ENCODE measurements around the gene SMG7. TPM values are rescaled to one million over a fixed set of nuclear protein-coding genes. Genes with fewer than 3 reads are reported as not detected.
"Not testable (repeated sequence)": the region's sequence is repeated elsewhere in the genome, so short reads cannot be mapped to it uniquely, and the experiment has no call there.

SMG7 gene
- total RNA-seq, result 71.8 and 75.8 TPM in 2 replicates
- long read RNA-seq, partial matches to known transcripts, result 46 of 62 reads
- long read RNA-seq, other reads (novel, unspliced or antisense), result 16 of 62 reads

DNA sequence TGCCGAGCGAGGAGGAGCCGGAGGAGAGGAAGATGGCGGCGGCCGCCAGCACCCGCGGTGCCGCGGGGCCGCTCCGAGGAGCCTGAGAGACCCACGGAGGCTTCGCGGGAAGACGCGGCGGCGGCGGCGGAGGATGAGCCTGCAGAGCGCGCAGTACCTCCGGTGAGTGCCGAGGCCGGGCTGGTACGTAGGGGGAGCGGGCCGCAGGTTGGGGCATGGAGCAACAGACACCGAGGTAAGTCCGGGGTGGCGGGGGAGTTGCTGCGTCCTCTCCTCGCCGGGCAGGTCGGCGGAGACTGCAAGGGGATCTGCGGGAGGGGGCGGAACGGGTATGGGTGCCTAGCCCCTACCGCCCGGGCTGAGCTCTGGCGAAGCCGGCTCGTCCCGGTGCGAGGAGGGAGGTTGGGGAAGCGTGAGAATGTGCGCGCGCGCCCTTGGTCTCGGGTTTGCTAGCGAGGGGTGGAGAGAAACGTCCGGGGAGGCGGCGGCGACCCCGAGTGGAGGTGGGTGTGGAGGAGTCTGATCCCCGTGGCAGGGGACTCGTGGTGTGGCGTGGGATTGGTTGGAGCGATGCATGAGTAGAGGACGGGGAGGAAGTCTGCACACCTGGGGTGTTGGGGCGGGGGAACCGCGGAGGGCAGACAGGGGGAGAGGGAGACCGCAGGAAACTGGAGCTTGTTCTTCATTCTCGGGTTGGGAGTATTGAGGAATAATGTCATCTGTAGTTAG is at the start of gene SMG7:
TSS of gene SMG7 (plus strand) at position 12 of the 729 bp plus-strand sequence. CDS start at position 134, 122 bp downstream.
- H3K27me3 Mint-ChIP-seq, result no peaks in the 10 kb centered on the region
- H3K27ac Mint-ChIP-seq, result peak within 1 kb of the TSS; percentile 100
- H3K4me3 Mint-ChIP-seq (ENCODE audit: low read depth), result peak within 1 kb of the TSS; percentile 82
- no peak for TF ChIP-seq CTCF (IDR thresholded peaks at IDR 0.05; ENCODE audit: unreplicated experiment)
- DNase-seq (ENCODE audit: low spot score, unreplicated experiment), result no peak
- H3K9me3 Mint-ChIP-seq (ENCODE audit: low read depth), result no peaks in the 10 kb centered on the region
- H3K4me1 Mint-ChIP-seq (ENCODE audit: low read depth), result peaks cover 18% of the 10 kb centered on the region
- no peaks in the 10 kb centered on the region for H3K36me3 Mint-ChIP-seq (ENCODE audit: insufficient read depth)

DNA sequence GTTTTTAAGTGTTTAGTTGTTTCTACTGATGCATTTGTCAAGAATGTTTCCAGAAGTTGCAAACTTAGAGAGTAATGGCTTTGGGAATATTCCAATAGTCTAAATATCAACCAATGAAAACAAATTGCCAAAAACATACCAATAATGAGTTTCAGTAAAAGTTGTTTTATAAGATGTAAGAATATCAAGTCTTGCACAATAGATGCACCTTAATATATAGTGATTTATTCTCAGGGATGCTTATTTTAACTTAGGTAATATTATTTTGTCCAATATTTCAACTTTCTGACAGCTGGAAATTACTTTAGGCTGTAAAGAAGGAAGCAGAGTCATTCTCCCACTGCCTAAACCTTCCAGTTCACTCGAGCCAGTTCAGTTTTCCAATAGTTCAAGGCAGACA is 48.8 kb upstream of the SMG7 start:
- peaks cover 7% of the 10 kb centered on the region for H3K4me1 Mint-ChIP-seq (ENCODE audit: low read depth)
- peaks cover 12% of the 10 kb centered on the region for H3K27me3 Mint-ChIP-seq
- DNase-seq (ENCODE audit: low spot score, unreplicated experiment), result no peak
- H3K9me3 Mint-ChIP-seq (ENCODE audit: low read depth), result peaks cover 4% of the 10 kb centered on the region
- no peak overlapping the region for H3K27ac Mint-ChIP-seq
- no peak overlapping the region for H3K4me3 Mint-ChIP-seq (ENCODE audit: low read depth)
- TF ChIP-seq CTCF (IDR thresholded peaks at IDR 0.05; ENCODE audit: unreplicated experiment), result no peak
- no peaks in the 10 kb centered on the region for H3K36me3 Mint-ChIP-seq (ENCODE audit: insufficient read depth)

GRCh38 chr1:183424691-183425090 is 47.6 kb upstream of the SMG7 start:
- H3K27ac Mint-ChIP-seq, result no peak overlapping the region
- H3K27me3 Mint-ChIP-seq, result peaks cover 2% of the 10 kb centered on the region
- H3K36me3 Mint-ChIP-seq (ENCODE audit: insufficient read depth), result no peaks in the 10 kb centered on the region
- TF ChIP-seq CTCF (IDR thresholded peaks at IDR 0.05; ENCODE audit: unreplicated experiment), result no peak
- peaks cover 4% of the 10 kb centered on the region for H3K9me3 Mint-ChIP-seq (ENCODE audit: low read depth)
- H3K4me1 Mint-ChIP-seq (ENCODE audit: low read depth), result peaks cover 8% of the 10 kb centered on the region
- H3K4me3 Mint-ChIP-seq (ENCODE audit: low read depth), result no peak overlapping the region
- DNase-seq (ENCODE audit: low spot score, unreplicated experiment), result no peak

GRCh38 chr1:183427591-183427990 is 44.7 kb upstream of the SMG7 start:
- H3K4me1 Mint-ChIP-seq (ENCODE audit: low read depth); H3K4me3 Mint-ChIP-seq (ENCODE audit: low read depth); H3K36me3 Mint-ChIP-seq (ENCODE audit: insufficient read depth); H3K27me3 Mint-ChIP-seq; H3K27ac Mint-ChIP-seq; DNase-seq (ENCODE audit: low spot score, unreplicated experiment); H3K9me3 Mint-ChIP-seq (ENCODE audit: low read depth): not testable (repeated sequence)

DNA sequence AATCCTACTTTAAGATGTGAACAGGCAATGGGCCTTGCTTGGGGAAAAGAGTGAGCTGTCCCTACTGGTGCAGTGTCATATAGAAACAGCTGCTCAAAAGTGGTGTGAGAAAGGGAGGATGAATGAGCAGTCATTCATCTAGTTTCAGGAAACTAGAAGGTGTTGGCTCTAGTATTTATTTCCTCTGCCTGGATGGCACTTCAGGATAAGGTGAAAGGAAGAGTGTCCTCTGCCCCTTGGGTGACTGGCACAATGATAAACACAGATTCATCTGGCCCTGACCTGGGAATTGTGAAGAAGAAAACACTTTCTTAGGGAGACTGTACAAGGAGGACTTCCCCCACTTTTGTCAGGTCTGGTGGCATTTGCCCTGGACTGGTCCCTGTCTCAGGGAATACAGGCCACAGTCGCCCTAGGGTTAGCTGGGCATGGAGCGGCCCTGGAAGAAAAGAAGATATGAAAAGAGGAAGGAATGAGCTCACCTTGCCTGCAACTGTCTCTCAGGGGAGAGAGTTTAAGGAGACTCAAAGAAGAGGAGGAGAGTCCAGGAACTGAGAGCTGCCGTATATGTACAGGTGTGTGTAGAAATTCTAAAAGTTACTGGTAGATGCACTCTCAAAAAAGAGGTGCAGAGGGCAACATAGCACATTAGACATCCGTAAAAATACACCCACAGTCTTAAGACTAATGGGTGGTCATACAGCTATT is 40.3 kb upstream of the SMG7 start:
- H3K4me1 Mint-ChIP-seq (ENCODE audit: low read depth), result peaks cover 4% of the 10 kb centered on the region

More for the DNA sequence above, 40.3 kb upstream of the SMG7 start:
- Mint-ChIP-seq H3K4me3 (ENCODE audit: low read depth) (no peak overlapping the region), H3K36me3 (ENCODE audit: insufficient read depth) (no peaks in the 10 kb centered on the region), H3K27ac (no peak overlapping the region), H3K27me3 (no peaks in the 10 kb centered on the region), H3K9me3 (ENCODE audit: low read depth) (no peaks in the 10 kb centered on the region)
- TF ChIP-seq CTCF (IDR thresholded peaks at IDR 0.05; ENCODE audit: unreplicated experiment), result no peak
- no peak for DNase-seq (ENCODE audit: low spot score, unreplicated experiment)

Data from progenitor cell of endocrine pancreas (in vitro differentiated cells).